Activated CD4-positive, alpha-beta T cell treated with anti-CD3 and anti-CD28 coated beads, Interleukin-2, Interleukin-6, amounts not matched to agents 100 ng/mL and 50 ng/mL, durations not matched to agents 16 hours and 8 hours (primary cell): ENCODE measurements around the gene BABAM2.
A peak's percentile ranks its signal among the peaks of the same experiment; 100 is the strongest.
"Not testable (repeated sequence)": the region's sequence is repeated elsewhere in the genome, so short reads cannot be mapped to it uniquely, and the experiment has no call there.

ENCODE experiments used
- DNase-seq: peaks from one replicate; pipeline ENCODE4 v3.0.0-alpha.2; 2020

BABAM2 gene

GRCh38 chr2:28219758-28220368 is 329.3 kb downstream of the BABAM2 start:
- DNase-seq = no peak

DNA sequence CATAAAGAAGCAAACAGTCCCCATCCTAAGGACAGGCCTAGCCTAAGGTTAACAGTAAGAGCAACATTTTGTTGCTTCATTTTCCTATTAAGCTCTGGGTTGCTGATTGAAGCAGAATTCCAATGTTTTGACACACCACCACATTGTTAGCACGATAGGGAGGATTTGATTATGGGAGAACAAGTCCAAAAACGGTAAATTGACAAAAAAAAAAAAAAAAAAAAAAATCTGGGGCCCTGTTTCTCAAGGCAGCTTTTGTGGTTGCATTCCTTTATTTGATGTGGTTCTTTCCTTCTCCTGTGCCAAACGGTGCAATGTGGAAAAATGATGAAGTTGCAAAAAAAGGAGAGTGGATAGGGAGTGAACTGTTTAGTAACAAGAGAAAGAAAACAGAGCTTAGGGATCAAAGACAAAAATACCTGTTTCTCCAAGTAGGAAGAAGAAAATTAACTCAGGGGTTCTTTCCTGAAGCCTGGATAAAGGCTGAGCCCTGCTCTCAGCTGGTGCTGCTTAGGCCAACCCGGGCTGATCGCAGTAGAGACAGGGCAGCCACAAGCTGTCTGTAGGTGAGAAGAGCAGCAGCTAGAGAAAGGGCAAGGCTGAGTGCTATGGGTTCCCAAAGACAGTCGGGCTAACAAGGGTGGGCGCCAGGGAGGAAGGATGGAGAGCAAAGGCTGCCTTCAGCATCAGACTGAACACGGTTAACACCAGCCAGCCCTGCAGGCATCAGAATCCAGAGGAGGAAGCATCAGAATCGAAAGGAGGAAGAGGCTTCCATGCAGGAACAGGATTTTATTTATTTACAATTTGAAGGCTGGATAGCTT is 334.3 kb downstream of the BABAM2 start:
- no peak for DNase-seq

- no peak for DNase-seq
Measured at GRCh38 chr2:28225473-28226080, 335.0 kb downstream of the BABAM2 start.

GRCh38 chr2:28226558-28226957 is 336.0 kb downstream of the BABAM2 start:
- DNase-seq = no peak

DNA sequence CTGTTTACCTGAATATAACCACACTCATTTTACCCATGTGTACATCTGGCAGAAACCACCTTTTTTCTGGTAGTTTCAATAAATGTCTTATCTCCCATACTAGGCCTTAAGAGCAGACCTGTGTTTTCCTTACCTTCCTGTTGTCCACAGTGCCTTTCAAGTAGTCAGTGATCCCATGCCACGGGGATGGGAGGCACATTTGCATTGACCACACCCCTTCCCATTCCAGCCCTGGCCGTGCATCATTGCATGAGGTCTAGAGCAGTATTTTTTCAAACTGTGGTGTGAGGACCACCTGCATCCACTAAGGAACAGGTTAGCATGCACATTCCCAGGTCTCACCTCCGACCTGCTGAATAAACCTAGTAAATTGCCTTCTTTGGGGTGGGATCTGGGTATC is 337.0 kb downstream of the BABAM2 start:
- DNase-seq = no peak

DNA sequence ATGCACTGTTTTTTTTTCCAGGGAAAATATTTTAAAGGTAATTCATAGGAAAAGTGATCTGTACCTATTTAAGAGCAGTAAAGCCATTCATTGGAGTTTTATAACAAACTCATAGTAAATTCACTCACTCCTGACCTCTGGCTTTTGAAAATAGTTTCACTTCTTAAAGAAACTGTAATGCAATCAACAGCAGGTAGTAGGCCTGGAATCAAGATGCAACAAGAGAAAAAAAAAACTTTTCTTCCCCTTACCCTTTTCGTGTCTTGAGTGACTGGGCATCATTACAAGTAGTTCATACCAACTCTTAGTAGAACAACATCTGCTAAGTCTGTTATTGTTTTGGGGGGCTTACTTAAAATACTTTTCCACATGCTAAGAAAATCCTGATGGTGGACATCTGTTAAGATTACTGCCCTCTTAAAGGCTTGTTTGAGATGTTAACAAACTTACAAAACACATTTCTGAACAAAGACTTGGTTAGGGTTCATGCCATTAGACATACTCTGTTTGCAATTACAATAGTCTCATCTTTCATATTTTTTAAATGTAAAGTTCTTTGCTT is 338.0 kb downstream of the BABAM2 start:
- DNase-seq = no peak

GRCh38 chr2:28231110-28231631 is 340.6 kb downstream of the BABAM2 start:
- DNase-seq = no peak

GRCh38 chr2:28232295-28232694 is 341.8 kb downstream of the BABAM2 start:
- DNase-seq = no peak

GRCh38 chr2:28233164-28233676 is 342.7 kb downstream of the BABAM2 start:
- no peak for DNase-seq

GRCh38 chr2:28234807-28235206 is 344.3 kb downstream of the BABAM2 start:
- no peak for DNase-seq

- no peak for DNase-seq
Measured at GRCh38 chr2:28239207-28239606, 348.7 kb downstream of the BABAM2 start.

GRCh38 chr2:28240937-28241336 is 350.4 kb downstream of the BABAM2 start:
- DNase-seq = no peak

DNA sequence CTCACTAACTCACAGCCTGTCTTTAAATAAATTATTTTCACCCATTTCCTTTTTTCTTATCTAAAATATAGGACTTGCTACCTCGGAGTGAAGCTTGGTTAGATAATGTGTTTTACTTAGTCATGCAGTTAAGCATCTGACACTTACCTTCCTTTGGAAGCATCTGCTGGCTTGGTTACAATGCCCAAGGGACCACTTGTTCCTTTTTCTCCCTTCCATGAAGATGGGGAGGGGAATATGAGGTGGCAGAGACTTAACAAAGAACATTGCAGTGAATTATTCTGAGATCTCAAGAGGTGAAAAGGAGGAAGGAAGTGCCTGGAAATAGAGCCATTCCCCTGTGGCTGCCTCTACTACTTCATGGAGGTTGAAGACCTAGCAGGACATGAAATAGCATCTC is 356.8 kb downstream of the BABAM2 start:
- no peak for DNase-seq

- DNase-seq = no peak
Measured at GRCh38 chr2:28247734-28248133, 357.2 kb downstream of the BABAM2 start.

- no peak for DNase-seq
Measured at GRCh38 chr2:28248511-28248910, 358.0 kb downstream of the BABAM2 start.

GRCh38 chr2:28250006-28250405 is 359.5 kb downstream of the BABAM2 start:
- DNase-seq = no peak

DNA sequence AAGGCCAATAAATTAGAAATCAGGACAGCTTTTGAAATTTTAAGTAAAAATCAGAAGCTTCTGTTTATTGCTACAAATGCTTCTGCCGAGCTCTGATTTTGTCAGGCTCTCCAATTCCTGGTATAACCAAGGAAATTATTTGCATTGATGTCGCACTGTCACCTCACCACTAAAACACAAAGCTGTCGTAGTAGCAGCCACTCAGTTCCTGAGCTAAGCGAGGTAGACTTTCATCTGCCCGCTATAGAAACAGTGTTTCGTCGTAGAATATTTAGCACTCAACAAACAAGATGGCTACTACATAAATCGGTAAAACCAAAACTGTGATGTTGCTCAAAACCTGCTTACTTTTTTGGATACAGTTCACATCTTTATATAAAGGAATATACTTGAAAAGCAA is 360.8 kb downstream of the BABAM2 start:
- peak; percentile 73 for DNase-seq

DNA sequence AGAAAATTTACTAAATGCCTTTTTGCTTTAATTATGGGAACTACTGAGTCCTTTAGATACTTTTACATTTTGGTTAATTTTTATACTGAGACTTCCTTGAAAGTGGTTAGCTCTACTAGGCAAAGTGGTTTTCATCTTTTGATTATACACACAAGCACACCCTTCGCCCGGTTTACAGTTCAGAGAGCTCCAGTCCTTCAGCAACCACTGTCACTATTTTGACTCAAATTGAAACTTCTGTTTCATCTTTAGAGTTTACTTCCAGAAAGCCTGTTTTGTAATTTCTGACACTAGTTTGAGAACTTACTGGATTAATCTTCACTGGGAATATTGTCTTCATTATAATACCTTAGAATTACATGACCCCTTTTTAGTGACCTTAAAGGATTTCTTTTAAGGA is 361.8 kb downstream of the BABAM2 start:
- DNase-seq = peak; percentile 87

DNA sequence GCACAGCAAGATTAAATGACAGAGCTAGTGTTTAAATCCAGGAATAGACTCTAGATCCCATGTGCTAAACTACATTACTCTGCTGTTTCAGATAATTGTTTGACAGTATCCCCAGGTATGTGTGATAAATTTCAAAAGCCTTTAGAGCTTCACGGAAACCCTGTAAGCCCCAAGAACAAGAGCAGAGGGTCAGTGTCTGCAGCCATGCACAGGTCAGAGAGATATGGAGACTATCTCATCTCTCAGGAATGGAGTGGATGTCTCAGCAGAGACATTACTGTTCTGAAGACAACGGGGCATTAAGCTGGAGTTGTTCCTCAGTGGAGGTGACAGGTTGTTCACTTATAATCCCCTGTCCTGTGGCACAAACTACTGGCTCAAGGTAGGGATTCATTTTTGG is 363.0 kb downstream of the BABAM2 start:
- DNase-seq = no peak

- not testable (repeated sequence) for DNase-seq
Measured at GRCh38 chr2:28255231-28255630, 364.7 kb downstream of the BABAM2 start.

GRCh38 chr2:28257182-28257581 is 366.7 kb downstream of the BABAM2 start:
- DNase-seq = no peak

DNA sequence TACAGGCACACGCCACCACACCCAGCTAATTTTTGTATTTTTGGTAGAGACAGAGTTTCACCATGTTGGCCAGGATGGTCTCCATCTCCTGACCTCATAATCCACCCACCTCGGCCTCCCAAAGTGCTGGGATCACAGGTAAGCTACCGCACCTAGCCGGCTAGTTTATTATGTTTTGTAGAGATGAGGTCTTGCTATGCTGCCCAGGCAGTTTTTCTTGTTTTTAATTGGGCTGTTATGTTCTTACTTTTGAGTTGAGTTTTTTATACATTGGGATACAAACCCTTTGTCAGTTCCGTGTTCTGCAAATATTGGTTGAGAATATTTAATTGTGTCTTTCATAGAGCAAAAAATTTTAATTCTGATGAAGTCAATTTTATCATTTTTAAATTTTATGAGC is 368.7 kb downstream of the BABAM2 start:
- not testable (repeated sequence) for DNase-seq

DNA sequence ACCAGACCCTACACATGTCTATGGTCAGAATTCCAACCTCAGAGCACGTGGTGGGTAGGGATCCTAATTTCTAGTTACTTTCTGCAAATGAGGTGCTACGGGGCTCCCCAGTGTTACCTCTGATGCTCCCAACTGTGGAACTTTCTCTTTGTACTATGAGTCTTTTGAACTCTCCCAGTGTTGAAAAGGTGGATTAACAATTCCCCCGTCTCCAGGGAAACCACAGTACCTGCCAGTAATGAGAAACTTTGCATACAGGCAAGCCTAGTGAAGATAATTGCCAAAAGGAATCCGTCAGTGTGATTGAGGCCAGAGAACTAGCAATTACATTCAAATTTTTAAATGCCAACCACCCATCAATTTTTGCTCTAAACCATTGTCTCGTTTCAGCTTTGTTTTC is 373.2 kb downstream of the BABAM2 start:
- no peak for DNase-seq
